Effector memory CD8-positive, alpha-beta T cell (primary cell): Measurements from ENCODE around the gene GNAS-AS1.

Experiments used
- ATAC-seq: fragments of 150-1000 bp; cut with Tn5 transposase; replicated peaks from 2 replicates; pipeline ENCODE4 v1.10.0; 2021; ENCODE audit warnings: mild to moderate bottlenecking, moderate library complexity
- DNase-seq, 3 experiments: peaks; one replicate each; pipeline ENCODE4 v3.0.0; 2021
- H3K27ac Mint-ChIP-seq, 2 donors: one replicate each; pipeline ENCODE4 v1.8.0; 2022; ENCODE audit warnings: mild to moderate bottlenecking in 2 of 2, mixed read lengths in 2 of 2, moderate library complexity in 2 of 2
- H3K27me3 Mint-ChIP-seq, 2 donors: one replicate each; pipeline ENCODE4 v1.8.0; 2022; ENCODE audit warnings: mixed read lengths in 2 of 2
- H3K36me3 Mint-ChIP-seq: one replicate; pipeline ENCODE4 v1.8.0; 2022; ENCODE audit warnings: mild to moderate bottlenecking, moderate library complexity, mixed read lengths; ENCODE audit not compliant: insufficient read depth
- H3K4me1 Mint-ChIP-seq, 2 donors: one replicate each; pipeline ENCODE4 v1.8.0; 2022; ENCODE audit warnings: low read depth in 2 of 2, mixed read lengths in 2 of 2
- H3K4me3 Mint-ChIP-seq, 2 donors: one replicate each; pipeline ENCODE4 v1.8.0; 2022; ENCODE audit warnings: mild to moderate bottlenecking in 2 of 2, mixed read lengths in 2 of 2, moderate library complexity in 2 of 2
- H3K9me3 Mint-ChIP-seq, 2 donors: one replicate each; pipeline ENCODE4 v1.8.0; 2022; ENCODE audit warnings: mixed read lengths in 2 of 2

GNAS-AS1 gene

GRCh38 chr20:58777657-58778056, 73.0 kb downstream of the GNAS-AS1 start:
- Mint-ChIP-seq H3K9me3 (no peaks in the 10 kb centered on the region), H3K36me3 (no peaks in the 10 kb centered on the region), H3K4me3 (no peak overlapping the region), H3K27me3 (peaks cover 57 to 71% of the 10 kb centered on the region in 2 donors), H3K27ac (no peak overlapping the region), H3K4me1 (peaks cover 0 to 2% of the 10 kb centered on the region in 2 donors)
- no peak for ATAC-seq
- DNase-seq: no peak

GRCh38 chr20:58776109-58776508, 74.6 kb downstream of the GNAS-AS1 start:
- no peak for DNase-seq
- Mint-ChIP-seq H3K4me1 (peaks cover 0 to 2% of the 10 kb centered on the region in 2 donors), H3K27me3 (peaks cover 46 to 71% of the 10 kb centered on the region in 2 donors), H3K27ac (no peak overlapping the region), H3K4me3 (no peak overlapping the region), H3K36me3 (no peaks in the 10 kb centered on the region), H3K9me3 (no peaks in the 10 kb centered on the region)
- ATAC-seq: no peak

- Mint-ChIP-seq H3K9me3 (no peaks in the 10 kb centered on the region), H3K4me3 (no peak overlapping the region), H3K27me3 (peaks cover 48 to 71% of the 10 kb centered on the region in 2 donors), H3K36me3 (no peaks in the 10 kb centered on the region), H3K4me1 (peaks cover 0 to 2% of the 10 kb centered on the region in 2 donors), H3K27ac (no peak overlapping the region)
- ATAC-seq (no peak), DNase-seq (no peak)
Measured at GRCh38 chr20:58775371-58775770, 75.3 kb downstream of the GNAS-AS1 start.

GRCh38 chr20:58774667-58775263, 75.9 kb downstream of the GNAS-AS1 start:
- Mint-ChIP-seq H3K27me3 (peaks cover 54 to 74% of the 10 kb centered on the region in 2 donors), H3K27ac (no peak overlapping the region), H3K9me3 (no peaks in the 10 kb centered on the region), H3K4me3 (no peak overlapping the region), H3K4me1 (peaks cover 0 to 2% of the 10 kb centered on the region in 2 donors), H3K36me3 (no peaks in the 10 kb centered on the region)
- DNase-seq (no peak), ATAC-seq (no peak)

GRCh38 chr20:58774214-58774613, 76.5 kb downstream of the GNAS-AS1 start:
- H3K9me3 Mint-ChIP-seq: no peaks in the 10 kb centered on the region
- H3K4me1 Mint-ChIP-seq: peaks cover 0 to 2% of the 10 kb centered on the region in 2 donors
- H3K27me3 Mint-ChIP-seq: peaks cover 60 to 80% of the 10 kb centered on the region in 2 donors
- no peaks in the 10 kb centered on the region for H3K36me3 Mint-ChIP-seq
- ATAC-seq: no peak
- DNase-seq: no peak
- no peak overlapping the region for H3K27ac Mint-ChIP-seq
- H3K4me3 Mint-ChIP-seq: no peak overlapping the region

- Mint-ChIP-seq H3K9me3 (no peaks in the 10 kb centered on the region), H3K4me3 (no peak overlapping the region), H3K36me3 (no peaks in the 10 kb centered on the region), H3K4me1 (no peaks in the 10 kb centered on the region), H3K27me3 (peaks cover 58 to 80% of the 10 kb centered on the region in 2 donors), H3K27ac (no peak overlapping the region)
- ATAC-seq: no peak
- DNase-seq: no peak
Measured at GRCh38 chr20:58772786-58773185, 77.9 kb downstream of the GNAS-AS1 start.
